H9 (cell line): Measurements from ENCODE around the gene RHOA. TPM values are rescaled to one million over a fixed set of nuclear protein-coding genes. Genes with fewer than 3 reads are reported as not detected.

Experiments used
- DNase-seq: peaks from one replicate; pipeline ENCODE4 v3.0.0-alpha.2; 2017
- H2AFZ ChIP-seq: one replicate; pipeline ENCODE4 v1.6.1; 2013; ENCODE audit warnings: mild to moderate bottlenecking, low read length, control low read depth, moderate library complexity
- H2AK5ac ChIP-seq: 2 replicates; pipeline ENCODE4 v1.6.1; 2013; ENCODE audit warnings: low read length, control low read depth, mixed read lengths; ENCODE audit not compliant: insufficient read length
- H2BK120ac ChIP-seq: one replicate; pipeline ENCODE4 v1.6.1; 2013; ENCODE audit warnings: low read depth, mild to moderate bottlenecking, low read length, control low read depth, inconsistent platforms; ENCODE audit not compliant: poor library complexity, severe bottlenecking
- H2BK12ac ChIP-seq: 2 replicates; pipeline ENCODE4 v1.6.1; 2013; ENCODE audit warnings: low read length, control low read depth, mixed read lengths, low read depth; ENCODE audit not compliant: insufficient read length
- H2BK15ac ChIP-seq: 2 replicates; pipeline ENCODE4 v1.6.1; 2013; ENCODE audit warnings: low read depth, low read length, control low read depth
- H2BK20ac ChIP-seq: one replicate; pipeline ENCODE4 v1.6.1; 2013; ENCODE audit warnings: low read depth, mild to moderate bottlenecking, low read length, control low read depth, inconsistent platforms; ENCODE audit not compliant: poor library complexity, severe bottlenecking
- H2BK5ac ChIP-seq: 2 replicates; pipeline ENCODE4 v1.6.1; 2013; ENCODE audit warnings: low read length, control low read depth, mixed read lengths; ENCODE audit not compliant: insufficient read length
- H3K14ac ChIP-seq: 2 replicates; pipeline ENCODE4 v1.6.1; 2013; ENCODE audit warnings: low read length, control low read depth; ENCODE audit not compliant: insufficient read depth
- H3K18ac ChIP-seq: 2 replicates; pipeline ENCODE4 v1.6.1; 2013; ENCODE audit warnings: low read depth, mild to moderate bottlenecking, mixed read lengths, low read length, control low read depth; ENCODE audit not compliant: insufficient read length
- H3K23ac ChIP-seq: 2 replicates; pipeline ENCODE4 v1.6.1; 2013; ENCODE audit warnings: low read length, control low read depth, mixed read lengths, low read depth; ENCODE audit not compliant: insufficient read length
- H3K23me2 ChIP-seq: 2 replicates; pipeline ENCODE4 v1.6.1; 2013; ENCODE audit warnings: low read depth, mild to moderate bottlenecking, mixed read lengths, low read length, control low read depth; ENCODE audit not compliant: insufficient read length, poor library complexity, severe bottlenecking
- H3K27ac ChIP-seq: 2 replicates; pipeline ENCODE4 v1.5.1; 2013; ENCODE audit warnings: low read length, control low read depth, mixed read lengths, low read depth; ENCODE audit not compliant: insufficient read length
- H3K27me3 ChIP-seq: 2 replicates; pipeline ENCODE4 v1.6.1; 2013; ENCODE audit warnings: low read length, control low read depth, inconsistent platforms; ENCODE audit not compliant: insufficient read depth
- H3K4ac ChIP-seq: 2 replicates; pipeline ENCODE4 v1.6.1; 2013; ENCODE audit warnings: low read depth, mild to moderate bottlenecking, control low read depth, inconsistent platforms, low read length, moderate library complexity
- H3K4me1 ChIP-seq: 2 replicates; pipeline ENCODE4 v1.6.1; 2013; ENCODE audit warnings: low read length, control low read depth, inconsistent platforms; ENCODE audit not compliant: insufficient read depth
- H3K4me2 ChIP-seq: 2 replicates; pipeline ENCODE4 v1.6.1; 2013; ENCODE audit warnings: low read length, control low read depth, mixed read lengths; ENCODE audit not compliant: insufficient read length, insufficient read depth
- H3K56ac ChIP-seq: 2 replicates; pipeline ENCODE4 v1.6.1; 2013; ENCODE audit warnings: low read depth, mild to moderate bottlenecking, mixed read lengths, low read length, control low read depth; ENCODE audit not compliant: insufficient read length
- H3K79me1 ChIP-seq: 2 replicates; pipeline ENCODE4 v1.6.1; 2013; ENCODE audit warnings: low read depth, mild to moderate bottlenecking, moderate library complexity, low read length, control low read depth, inconsistent platforms; ENCODE audit not compliant: insufficient read depth, poor library complexity, severe bottlenecking
- H3K79me2 ChIP-seq: 2 replicates; pipeline ENCODE4 v1.6.1; 2013; ENCODE audit warnings: low read length, control low read depth, inconsistent platforms; ENCODE audit not compliant: insufficient read depth
- H3K9ac ChIP-seq: 2 replicates; pipeline ENCODE4 v1.6.1; 2013; ENCODE audit warnings: low read length, control low read depth, mixed read lengths; ENCODE audit not compliant: insufficient read length; ENCODE audit errors: extremely low read depth
- H3K9me3 ChIP-seq: one replicate; pipeline ENCODE4 v1.6.1; 2013; ENCODE audit warnings: low read depth, low read length, inconsistent platforms; ENCODE audit not compliant: control insufficient read depth
- H3T11ph ChIP-seq: one replicate; pipeline ENCODE4 v1.6.1; 2013; ENCODE audit warnings: mild to moderate bottlenecking, low read length, control low read depth, inconsistent platforms
- H4K20me1 ChIP-seq: one replicate; pipeline ENCODE4 v1.6.1; 2013; ENCODE audit not compliant: control insufficient read depth, insufficient read length, insufficient read depth
- H4K5ac ChIP-seq: 2 replicates; pipeline ENCODE4 v1.6.1; 2013; ENCODE audit warnings: low read depth, mild to moderate bottlenecking, mixed read lengths, low read length, control low read depth; ENCODE audit not compliant: insufficient read length
- H4K8ac ChIP-seq: replicated peaks from 2 replicates; pipeline ENCODE4 v1.6.1; 2013; ENCODE audit warnings: low read length, control low read depth, mixed read lengths, low read depth; ENCODE audit not compliant: insufficient read length
- H4K91ac ChIP-seq: 2 replicates; pipeline ENCODE4 v1.6.1; 2013; ENCODE audit warnings: low read depth, mild to moderate bottlenecking, moderate library complexity, mixed read lengths, low read length, control low read depth; ENCODE audit not compliant: insufficient read length
- H3K27ac Mint-ChIP-seq, 3 experiments: 2 replicates in 2 of 3; 3 replicates in 1 of 3; pipeline ENCODE4 v1.8.0; 2020 to 2021; ENCODE audit warnings: mixed read lengths in 3 of 3, mild to moderate bottlenecking in 1 of 3, moderate library complexity in 1 of 3
- H3K27me3 Mint-ChIP-seq: 2 replicates; pipeline ENCODE4 v1.8.0; 2021; ENCODE audit warnings: low read depth, mild to moderate bottlenecking, moderate library complexity, mixed read lengths
- H3K36me3 Mint-ChIP-seq, 3 experiments: 2 replicates in 2 of 3; 3 replicates in 1 of 3; pipeline ENCODE4 v1.8.0; 2020 to 2021; ENCODE audit warnings: low read depth in 3 of 3, mixed read lengths in 3 of 3; ENCODE audit not compliant: insufficient read depth in 1 of 3
- H3K4me1 Mint-ChIP-seq, 2 experiments: 2 replicates each; pipeline ENCODE4 v1.8.0; 2020; ENCODE audit warnings: mixed read lengths in 2 of 2
- H3K4me3 Mint-ChIP-seq, 2 experiments: 2 replicates in 1 of 2; 3 replicates in 1 of 2; pipeline ENCODE4 v1.8.0; 2020 to 2021; ENCODE audit warnings: mild to moderate bottlenecking in 2 of 2, mixed read lengths in 2 of 2, moderate library complexity in 1 of 2
- H3K9me3 Mint-ChIP-seq, 2 experiments: 2 replicates in 1 of 2; 3 replicates in 1 of 2; pipeline ENCODE4 v1.8.0; 2020; ENCODE audit warnings: mild to moderate bottlenecking in 2 of 2, mixed read lengths in 2 of 2, moderate library complexity in 1 of 2
- WGBS: extraction: QIAGEN DNeasy Blood & Tissue Kit; methylation state at CpG from one replicate; pipeline ENCODE4 v1.1.7; 2013; ENCODE audit warnings: missing lambda C conversion rate, low lambda C conversion rate, mixed read lengths; ENCODE audit not compliant: insufficient read length; ENCODE audit errors: extremely low coverage; 5-methylcytosine and 5-hydroxymethylcytosine counted together
- total RNA-seq: library from RNA; stranded (reverse); gene quantifications from 2 replicates; pipeline ENCODE4 v1.2.1, GENCODE V29; 2021
- TF ChIP-seq, protein P1 (sequence below): fragments of 200-600 bp; sonication (generic); conservative IDR thresholded peaks from 3 replicates; pipeline ENCODE4 v1.8.0; 2021; ENCODE audit warnings: antibody characterized with exemption, mild to moderate bottlenecking

RHOA gene
- total RNA-seq, 1 experiment from 2014 or later, result 403 TPM

DNA sequence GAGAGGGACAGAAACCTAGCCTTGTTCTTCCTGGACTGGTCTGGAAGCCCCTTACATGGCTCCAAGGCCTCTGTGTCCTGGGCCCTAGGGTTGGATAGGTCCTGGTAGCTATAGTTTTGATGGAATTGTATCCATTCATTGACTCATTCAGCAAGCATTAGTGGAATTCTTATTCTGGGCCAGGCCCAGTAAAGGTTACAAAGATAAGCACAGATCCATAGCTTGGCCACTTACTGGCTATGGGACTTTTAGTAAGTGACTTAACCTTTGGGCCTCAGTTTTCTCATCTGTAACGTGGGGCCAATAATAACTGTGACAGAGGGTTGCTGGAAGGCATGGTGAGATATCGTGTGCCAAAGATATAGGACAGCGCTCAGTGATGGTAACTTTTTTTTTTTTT, 44.7 kb upstream of the RHOA start:
- Histone ChIP-seq H3T11ph (no peak overlapping the region), H3K56ac (no peak overlapping the region), H4K91ac (no peak overlapping the region), H3K27ac (no peak overlapping the region), H3K23me2 (no peaks in the 10 kb centered on the region), H2AK5ac (no peak overlapping the region), H4K5ac (no peak overlapping the region), H3K79me1 (no peaks in the 10 kb centered on the region), H2AFZ (no peak overlapping the region), H2BK15ac (no peak overlapping the region), H3K4me1 (peaks cover 14% of the 10 kb centered on the region), H2BK120ac (no peak overlapping the region), H4K20me1 (no peaks in the 10 kb centered on the region), H2BK12ac (no peak overlapping the region), H3K4ac (no peak overlapping the region), H3K27me3 (no peaks in the 10 kb centered on the region), H3K9ac (no peak overlapping the region), H3K79me2 (no peaks in the 10 kb centered on the region), H3K4me2 (no peak overlapping the region), H2BK20ac (no peak overlapping the region), H2BK5ac (no peak overlapping the region), H3K9me3 (no peaks in the 10 kb centered on the region), H3K14ac (no peak overlapping the region), H4K8ac (no peak overlapping the region), H3K18ac (no peak overlapping the region), H3K23ac (no peak overlapping the region)
- no CpG with 5 or more reads among the region's 3 CpGs for WGBS
- H3K4me3 Mint-ChIP-seq, result no peak overlapping the region
- H3K9me3 Mint-ChIP-seq, result no peaks in the 10 kb centered on the region
- TF ChIP-seq, protein P1, sequence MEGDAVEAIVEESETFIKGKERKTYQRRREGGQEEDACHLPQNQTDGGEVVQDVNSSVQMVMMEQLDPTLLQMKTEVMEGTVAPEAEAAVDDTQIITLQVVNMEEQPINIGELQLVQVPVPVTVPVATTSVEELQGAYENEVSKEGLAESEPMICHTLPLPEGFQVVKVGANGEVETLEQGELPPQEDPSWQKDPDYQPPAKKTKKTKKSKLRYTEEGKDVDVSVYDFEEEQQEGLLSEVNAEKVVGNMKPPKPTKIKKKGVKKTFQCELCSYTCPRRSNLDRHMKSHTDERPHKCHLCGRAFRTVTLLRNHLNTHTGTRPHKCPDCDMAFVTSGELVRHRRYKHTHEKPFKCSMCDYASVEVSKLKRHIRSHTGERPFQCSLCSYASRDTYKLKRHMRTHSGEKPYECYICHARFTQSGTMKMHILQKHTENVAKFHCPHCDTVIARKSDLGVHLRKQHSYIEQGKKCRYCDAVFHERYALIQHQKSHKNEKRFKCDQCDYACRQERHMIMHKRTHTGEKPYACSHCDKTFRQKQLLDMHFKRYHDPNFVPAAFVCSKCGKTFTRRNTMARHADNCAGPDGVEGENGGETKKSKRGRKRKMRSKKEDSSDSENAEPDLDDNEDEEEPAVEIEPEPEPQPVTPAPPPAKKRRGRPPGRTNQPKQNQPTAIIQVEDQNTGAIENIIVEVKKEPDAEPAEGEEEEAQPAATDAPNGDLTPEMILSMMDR, result no peak
- H3K4me1 Mint-ChIP-seq, result peaks cover 44 to 47% of the 10 kb centered on the region in 2 experiments
- no peaks in the 10 kb centered on the region for H3K36me3 Mint-ChIP-seq
- no peak overlapping the region; a peak in 1 of 7 replicates for H3K27ac Mint-ChIP-seq
- no peak for DNase-seq
- no peaks in the 10 kb centered on the region for H3K27me3 Mint-ChIP-seq
